Mesothelial cell of epicardium (in vitro differentiated cells): ENCODE results near the gene NFYA. TPM values are rescaled to one million over a fixed set of nuclear protein-coding genes. Genes with fewer than 3 reads are reported as not detected.

Experiments used
- DNase-seq, 2 experiments: peaks; one replicate each; pipeline ENCODE4 v3.0.0; 2021; ENCODE audit warnings: low spot score in 2 of 2; ENCODE audit not compliant: unreplicated experiment in 2 of 2
- H3K27ac Mint-ChIP-seq: 2 replicates; pipeline ENCODE4 v1.8.0; 2021; ENCODE audit warnings: mixed read lengths
- H3K27me3 Mint-ChIP-seq: 2 replicates; pipeline ENCODE4 v1.8.0; 2021; ENCODE audit warnings: low read depth, mixed read lengths
- H3K36me3 Mint-ChIP-seq: 2 replicates; pipeline ENCODE4 v1.8.0; 2021; ENCODE audit warnings: mixed read lengths
- H3K4me1 Mint-ChIP-seq: 2 replicates; pipeline ENCODE4 v1.8.0; 2021; ENCODE audit warnings: mixed read lengths
- H3K4me3 Mint-ChIP-seq: 2 replicates; pipeline ENCODE4 v1.8.0; 2021; ENCODE audit warnings: mild to moderate bottlenecking, moderate library complexity, mixed read lengths
- H3K9me3 Mint-ChIP-seq: 2 replicates; pipeline ENCODE4 v1.8.0; 2021; ENCODE audit warnings: mixed read lengths
- CTCF ChIP-seq: fragments of 200-600 bp; sonication (generic); IDR thresholded peaks from one replicate; pipeline ENCODE4 v1.5.0; 2021; ENCODE audit warnings: antibody characterized with exemption; ENCODE audit not compliant: unreplicated experiment
- total RNA-seq: library from RNA; stranded (reverse); gene quantifications from 3 replicates; pipeline ENCODE4 v1.2.1, GENCODE V29; 2021

NFYA gene
- total RNA-seq, 1 donor from 2014 or later: 64.2 TPM

- Mint-ChIP-seq H3K36me3 (peaks cover 2% of the 10 kb centered on the region), H3K4me3 (no peak overlapping the region), H3K9me3 (no peaks in the 10 kb centered on the region), H3K27ac (no peak overlapping the region), H3K4me1 (peaks cover 5% of the 10 kb centered on the region), H3K27me3 (no peaks in the 10 kb centered on the region)
- no peak for DNase-seq
- no peak for TF ChIP-seq CTCF
These were observed 13.2 kb upstream of the NFYA start for GRCh38 chr6:41059556-41059955.

- no peak overlapping the region for H3K4me3 Mint-ChIP-seq
- no peaks in the 10 kb centered on the region for H3K27me3 Mint-ChIP-seq
These were observed 11.5 kb upstream of the NFYA start for GRCh38 chr6:41061196-41061726.

GRCh38 chr6:41062056-41062455 is 10.7 kb upstream of the NFYA start:
- no peak overlapping the region for H3K4me3 Mint-ChIP-seq
- H3K4me1 Mint-ChIP-seq: peaks cover 10% of the 10 kb centered on the region
- H3K9me3 Mint-ChIP-seq: no peaks in the 10 kb centered on the region
- no peak for TF ChIP-seq CTCF
- DNase-seq: no peak
- H3K27me3 Mint-ChIP-seq: no peaks in the 10 kb centered on the region
- peaks cover 9% of the 10 kb centered on the region for H3K36me3 Mint-ChIP-seq
- no peak overlapping the region for H3K27ac Mint-ChIP-seq

More at GRCh38 chr6:41061196-41061726, 11.5 kb upstream of the NFYA start:
- Mint-ChIP-seq H3K9me3 (no peaks in the 10 kb centered on the region), H3K27ac (no peak overlapping the region), H3K36me3 (peaks cover 4% of the 10 kb centered on the region), H3K4me1 (peaks cover 4% of the 10 kb centered on the region)
- no peak for DNase-seq
- TF ChIP-seq CTCF: no peak

- Mint-ChIP-seq H3K4me3 (no peak overlapping the region), H3K27ac (no peak overlapping the region), H3K9me3 (no peaks in the 10 kb centered on the region), H3K27me3 (no peaks in the 10 kb centered on the region), H3K4me1 (peaks cover 10% of the 10 kb centered on the region), H3K36me3 (peaks cover 11% of the 10 kb centered on the region)
- no peak for TF ChIP-seq CTCF
- DNase-seq: no peak
These were observed 8.9 kb upstream of the NFYA start for GRCh38 chr6:41063884-41064285.

GRCh38 chr6:41064841-41065240 is 7.9 kb upstream of the NFYA start:
- TF ChIP-seq CTCF: no peak
- Mint-ChIP-seq H3K27me3 (no peaks in the 10 kb centered on the region), H3K9me3 (no peaks in the 10 kb centered on the region), H3K4me3 (no peak overlapping the region), H3K36me3 (peaks cover 11% of the 10 kb centered on the region), H3K4me1 (peaks cover 10% of the 10 kb centered on the region), H3K27ac (no peak overlapping the region)
- no peak for DNase-seq

- Mint-ChIP-seq H3K36me3 (peaks cover 11% of the 10 kb centered on the region), H3K4me3 (no peak overlapping the region), H3K27ac (peak overlapping the region; percentile 66), H3K9me3 (no peaks in the 10 kb centered on the region), H3K4me1 (peaks cover 12% of the 10 kb centered on the region), H3K27me3 (no peaks in the 10 kb centered on the region)
- DNase-seq: no peak
- TF ChIP-seq CTCF: no peak
These were observed 7.2 kb upstream of the NFYA start for GRCh38 chr6:41065550-41066026.
